ENCODE data around the gene ZNF213. TPM values are rescaled to one million over a fixed set of nuclear protein-coding genes. Genes with fewer than 3 reads are reported as not detected.

The ZNF213 gene
- total RNA-seq: 7.5 and 8.4 TPM in 2 replicates
- 10.1 and 13.6 TPM in 2 replicates for polyA plus RNA-seq

DNA sequence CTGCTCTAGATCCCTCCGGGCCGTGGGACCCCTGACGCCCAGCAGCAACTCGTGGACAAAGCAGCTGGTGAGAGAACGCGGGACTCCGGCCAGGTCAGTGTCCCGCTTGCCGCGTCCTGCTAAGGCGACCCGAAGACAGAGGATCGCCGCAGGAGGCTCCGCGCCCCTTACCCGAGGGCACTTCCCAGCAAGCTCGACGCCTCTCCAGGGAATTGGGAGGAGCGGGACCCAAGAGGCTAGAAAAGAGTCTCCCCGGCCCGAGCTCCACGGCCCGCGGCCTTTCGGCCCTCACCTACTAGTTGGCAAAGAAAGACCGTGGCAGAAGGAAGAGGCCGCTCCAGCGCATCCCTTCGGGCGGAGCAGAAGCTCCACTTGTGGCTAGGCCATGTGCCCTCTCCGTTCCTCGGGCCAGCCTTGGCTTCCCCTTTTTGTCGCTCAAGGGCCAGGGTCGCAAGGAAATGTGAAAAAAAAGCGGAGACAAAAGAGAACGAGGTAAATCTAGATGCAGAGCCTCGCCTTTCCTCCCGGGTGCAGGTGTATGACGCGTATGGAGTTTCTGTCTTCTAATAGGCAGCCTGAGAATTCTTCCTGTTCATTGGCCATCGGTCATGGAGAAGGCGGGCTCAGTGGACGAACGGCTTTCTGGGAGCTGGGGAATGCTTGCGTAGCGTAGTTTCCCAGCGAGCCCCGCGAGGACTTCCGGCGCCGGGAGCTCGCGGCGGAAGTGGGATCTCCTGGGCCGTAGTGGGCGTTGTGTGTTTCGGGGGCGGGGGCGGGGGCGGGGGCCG lies at the start of gene ZNF213:
TSS of gene ZNF213 (plus strand) at position 692 of the 788 bp plus-strand sequence. CDS start 2,252 bp downstream, outside the sequence.
- Histone ChIP-seq H3K36me3 (no peaks in the 10 kb centered on the region), H3K27ac (peak within 1 kb of the TSS; percentile 93), H3K4me3 (peak within 1 kb of the TSS; percentile 88), H3K4me1 (ENCODE audit: low read depth) (peaks cover 2% of the 10 kb centered on the region), H3K9me3 (ENCODE audit: low read depth) (no peaks in the 10 kb centered on the region), H3K27me3 (no peaks in the 10 kb centered on the region)
- TF ChIP-seq, protein P1, sequence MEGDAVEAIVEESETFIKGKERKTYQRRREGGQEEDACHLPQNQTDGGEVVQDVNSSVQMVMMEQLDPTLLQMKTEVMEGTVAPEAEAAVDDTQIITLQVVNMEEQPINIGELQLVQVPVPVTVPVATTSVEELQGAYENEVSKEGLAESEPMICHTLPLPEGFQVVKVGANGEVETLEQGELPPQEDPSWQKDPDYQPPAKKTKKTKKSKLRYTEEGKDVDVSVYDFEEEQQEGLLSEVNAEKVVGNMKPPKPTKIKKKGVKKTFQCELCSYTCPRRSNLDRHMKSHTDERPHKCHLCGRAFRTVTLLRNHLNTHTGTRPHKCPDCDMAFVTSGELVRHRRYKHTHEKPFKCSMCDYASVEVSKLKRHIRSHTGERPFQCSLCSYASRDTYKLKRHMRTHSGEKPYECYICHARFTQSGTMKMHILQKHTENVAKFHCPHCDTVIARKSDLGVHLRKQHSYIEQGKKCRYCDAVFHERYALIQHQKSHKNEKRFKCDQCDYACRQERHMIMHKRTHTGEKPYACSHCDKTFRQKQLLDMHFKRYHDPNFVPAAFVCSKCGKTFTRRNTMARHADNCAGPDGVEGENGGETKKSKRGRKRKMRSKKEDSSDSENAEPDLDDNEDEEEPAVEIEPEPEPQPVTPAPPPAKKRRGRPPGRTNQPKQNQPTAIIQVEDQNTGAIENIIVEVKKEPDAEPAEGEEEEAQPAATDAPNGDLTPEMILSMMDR (IDR thresholded peaks at IDR 0.05; ENCODE audit: low read depth, low read length): no peak
- DNase-seq (ENCODE audit: low read depth in 1 of 2, low spot score in 1 of 2): peak; percentile 98 to 99

- no peaks in the 10 kb centered on the region for H3K9me3 ChIP-seq (ENCODE audit: low read depth)
- TF ChIP-seq, protein P1 (IDR thresholded peaks at IDR 0.05; ENCODE audit: low read depth, low read length): no peak
- no peaks in the 10 kb centered on the region for H3K27me3 ChIP-seq
- no peaks in the 10 kb centered on the region for H3K36me3 ChIP-seq
- no peak overlapping the region for H3K4me3 ChIP-seq
- no peak for DNase-seq (ENCODE audit: low read depth in 1 of 2, low spot score in 1 of 2)
- no peak overlapping the region for H3K27ac ChIP-seq
- H3K4me1 ChIP-seq (ENCODE audit: low read depth): no peaks in the 10 kb centered on the region
Measured at GRCh38 chr16:3085868-3086595, 48.8 kb upstream of the ZNF213 start.

GRCh38 chr16:3086596-3087242 lies 48.1 kb upstream of the ZNF213 start:
- Histone ChIP-seq H3K4me1 (ENCODE audit: low read depth) (no peaks in the 10 kb centered on the region), H3K4me3 (no peak overlapping the region), H3K27me3 (no peaks in the 10 kb centered on the region), H3K36me3 (no peaks in the 10 kb centered on the region), H3K9me3 (ENCODE audit: low read depth) (no peaks in the 10 kb centered on the region), H3K27ac (no peak overlapping the region)
- TF ChIP-seq, protein P1 (IDR thresholded peaks at IDR 0.05; ENCODE audit: low read depth, low read length): no peak
- peak in 1 of 2 donors; percentile 41 for DNase-seq (ENCODE audit: low read depth in 1 of 2, low spot score in 1 of 2)

- Histone ChIP-seq H3K27me3 (no peaks in the 10 kb centered on the region), H3K36me3 (no peaks in the 10 kb centered on the region), H3K9me3 (ENCODE audit: low read depth) (no peaks in the 10 kb centered on the region), H3K4me3 (no peak overlapping the region), H3K27ac (no peak overlapping the region), H3K4me1 (ENCODE audit: low read depth) (no peaks in the 10 kb centered on the region)
- peak; percentile 24 to 29 for DNase-seq (ENCODE audit: low read depth in 1 of 2, low spot score in 1 of 2)
- TF ChIP-seq, protein P1 (IDR thresholded peaks at IDR 0.05; ENCODE audit: low read depth, low read length): peak; percentile 46
Measured at GRCh38 chr16:3087243-3088235, 47.3 kb upstream of the ZNF213 start.
